IMR-90 (cell line): ENCODE results near the gene OXNAD1.

Experiments used
- CEBPB ChIP-seq: IDR thresholded peaks from 2 replicates; pipeline ENCODE4 v1.6.1; 2012; ENCODE audit warnings: low read depth, low read length, improper control_type of control experiment
- CHD1 ChIP-seq: IDR thresholded peaks from 2 replicates; pipeline ENCODE4 v1.6.1; 2012; ENCODE audit warnings: low read depth, low read length, improper control_type of control experiment
- CTCF ChIP-seq: conservative IDR thresholded peaks from 2 replicates; pipeline ENCODE4 v1.5.1; 2012; ENCODE audit warnings: mild to moderate bottlenecking, low read depth, low read length, improper control_type of control experiment
- POLR2A ChIP-seq: IDR thresholded peaks from 2 replicates; pipeline ENCODE4 v1.6.1; 2012; ENCODE audit warnings: mild to moderate bottlenecking, low read depth, low read length
- RCOR1 ChIP-seq: IDR thresholded peaks from 2 replicates; pipeline ENCODE4 v1.6.1; 2012; ENCODE audit warnings: mild to moderate bottlenecking, low read length, improper control_type of control experiment; ENCODE audit not compliant: insufficient replicate concordance
- RFX5 ChIP-seq: IDR thresholded peaks from 2 replicates; pipeline ENCODE4 v1.8.0; 2012; ENCODE audit warnings: low read depth, mild to moderate bottlenecking, low read length, moderate library complexity
- USF2 ChIP-seq: fragments of 150-350 bp; IDR thresholded peaks from 2 replicates; pipeline ENCODE4 v1.6.1; 2017; ENCODE audit warnings: mild to moderate bottlenecking, antibody characterized with exemption, low read length, low read depth
- TF ChIP-seq, protein P1 (sequence below): fragments of 150-350 bp; IDR thresholded peaks from 2 replicates; pipeline ENCODE4 v1.6.1; 2016; ENCODE audit warnings: low read depth, mild to moderate bottlenecking, low read length, moderate library complexity, borderline replicate concordance

- TF ChIP-seq CHD1 (no peak), CTCF (no peak), RFX5 (no peak), CEBPB (no peak), USF2 (no peak), POLR2A (no peak), RCOR1 (no peak)
- TF ChIP-seq, protein P1, sequence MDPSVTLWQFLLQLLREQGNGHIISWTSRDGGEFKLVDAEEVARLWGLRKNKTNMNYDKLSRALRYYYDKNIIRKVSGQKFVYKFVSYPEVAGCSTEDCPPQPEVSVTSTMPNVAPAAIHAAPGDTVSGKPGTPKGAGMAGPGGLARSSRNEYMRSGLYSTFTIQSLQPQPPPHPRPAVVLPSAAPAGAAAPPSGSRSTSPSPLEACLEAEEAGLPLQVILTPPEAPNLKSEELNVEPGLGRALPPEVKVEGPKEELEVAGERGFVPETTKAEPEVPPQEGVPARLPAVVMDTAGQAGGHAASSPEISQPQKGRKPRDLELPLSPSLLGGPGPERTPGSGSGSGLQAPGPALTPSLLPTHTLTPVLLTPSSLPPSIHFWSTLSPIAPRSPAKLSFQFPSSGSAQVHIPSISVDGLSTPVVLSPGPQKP: no peak
Measured at GRCh38 chr3:16299746-16300145, 34.7 kb downstream of the OXNAD1 start.
